ENCODE data around the gene SRPRB.
A peak's percentile ranks its signal among the peaks of the same experiment; 100 is the strongest.

SRPRB gene

DNA sequence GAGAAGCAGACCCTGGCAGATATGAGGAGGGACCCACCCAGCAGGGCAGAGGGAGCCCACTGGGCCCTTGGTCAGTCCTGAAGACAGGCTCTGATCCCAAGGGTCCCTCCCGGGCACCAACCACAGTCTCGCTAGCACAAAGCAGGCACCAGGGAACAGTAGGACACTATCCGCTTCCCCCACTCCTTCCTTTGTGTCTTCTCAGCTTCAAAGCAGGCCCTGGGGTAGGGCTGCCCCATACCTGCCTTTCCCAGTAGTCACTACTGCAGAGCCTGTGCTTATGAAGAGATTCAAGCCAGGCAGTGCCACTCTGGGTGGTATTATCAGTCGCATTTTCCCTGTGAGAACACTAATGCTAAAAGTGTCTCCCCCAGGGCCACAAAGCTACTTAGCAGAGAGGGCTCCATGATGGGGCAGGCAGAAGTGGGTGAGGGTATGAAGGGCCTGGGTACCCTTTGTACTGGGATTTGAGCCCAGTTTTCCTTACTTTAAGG, 32.7 kb downstream of the SRPRB start:
- Histone ChIP-seq H4K91ac (ENCODE audit: low read depth, low read length) (no peak overlapping the region), H3K9me3 (ENCODE audit: insufficient read depth, low read depth, low read length) (peaks cover 6% of the 10 kb centered on the region), H3K36me3 (ENCODE audit: control insufficient read depth in 1 of 2, insufficient read depth in 2 of 2, low read length in 2 of 2) (no peaks in the 10 kb centered on the region), H4K8ac (ENCODE audit: low read depth, low read length) (no peak overlapping the region), H3K14ac (ENCODE audit: low read length) (no peak overlapping the region), H3K27me3 (ENCODE audit: insufficient read depth, low read length) (no peaks in the 10 kb centered on the region), H3K18ac (ENCODE audit: low read length) (no peak overlapping the region), H2BK5ac (ENCODE audit: low read depth, low read length, poor library complexity) (no peak overlapping the region), H4K12ac (ENCODE audit: low read depth, low read length) (no peak overlapping the region), H3K4me3 (ENCODE audit: low read depth, low read length) (no peak overlapping the region), H3K4me2 (ENCODE audit: low read length) (no peak overlapping the region), H3K4ac (ENCODE audit: low read depth, low read length) (no peak overlapping the region), H2BK12ac (ENCODE audit: low read length) (no peak overlapping the region), H3K79me1 (ENCODE audit: low read length) (no peaks in the 10 kb centered on the region), H3K79me2 (ENCODE audit: control insufficient read depth, insufficient read depth, low read length, poor library complexity) (no peaks in the 10 kb centered on the region), H3K27ac (ENCODE audit: low read depth, low read length) (no peak overlapping the region), H2AFZ (ENCODE audit: insufficient read depth, low read length, poor library complexity) (no peak overlapping the region), H3K4me1 (ENCODE audit: control insufficient read depth in 1 of 2, insufficient read depth in 2 of 2, low read length in 2 of 2) (no peaks in the 10 kb centered on the region), H2BK120ac (ENCODE audit: insufficient read depth, low read length, poor library complexity) (no peak overlapping the region), H3K23ac (ENCODE audit: low read length) (no peak overlapping the region), H3K9ac (ENCODE audit: low read length) (no peak overlapping the region), H2AK5ac (ENCODE audit: low read length) (no peak overlapping the region)
- DNase-seq, result no peak
- no CpG with 5 or more reads among the region's 4 CpGs for WGBS (ENCODE audit: extremely low coverage, insufficient coverage, insufficient read length)

DNA sequence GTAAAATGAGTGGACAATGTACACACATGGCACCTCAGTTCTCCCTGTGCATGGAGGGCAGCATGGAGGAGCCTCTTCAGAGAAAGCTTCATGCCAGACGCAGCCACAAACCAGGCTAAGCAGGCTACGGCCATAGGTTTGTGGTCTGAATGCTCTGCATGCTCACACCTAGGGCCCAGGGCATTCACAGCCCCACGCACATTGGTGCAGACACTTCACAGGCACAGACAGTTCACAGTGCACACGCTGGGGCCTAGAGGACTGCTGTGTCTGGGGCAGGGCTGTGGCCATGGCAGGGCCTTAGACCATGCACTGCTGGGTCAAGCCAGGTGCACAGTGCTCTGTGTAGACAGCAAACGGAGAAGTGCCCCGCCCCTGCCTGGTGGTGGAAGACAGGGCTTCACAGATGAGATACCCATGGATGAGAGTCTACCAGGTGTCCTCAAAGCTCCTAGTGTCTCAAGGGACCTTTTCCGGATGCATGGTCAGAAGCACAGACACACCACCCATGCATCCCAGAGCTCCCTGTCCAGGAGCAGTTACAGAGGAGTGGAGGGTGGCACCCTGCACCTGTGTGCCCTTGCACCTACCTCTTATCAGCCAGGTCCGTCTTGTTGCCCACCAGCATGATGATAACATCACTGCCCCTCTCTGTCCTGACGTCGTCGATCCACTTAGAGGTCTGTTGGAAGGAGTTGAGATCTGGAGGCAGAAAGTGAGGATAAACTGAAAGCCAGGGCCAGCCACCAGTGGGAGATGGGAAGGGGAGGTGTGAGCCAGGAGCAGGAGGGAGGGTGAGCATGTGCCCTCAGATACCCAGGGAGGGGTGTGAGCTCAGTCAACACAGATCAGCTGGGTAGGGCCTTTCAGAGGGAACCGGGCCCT, 33.5 kb downstream of the SRPRB start:
- no CpG with 5 or more reads among the region's 12 CpGs for WGBS (ENCODE audit: extremely low coverage, insufficient coverage, insufficient read length)
- Histone ChIP-seq H3K4me1 (ENCODE audit: control insufficient read depth in 1 of 2, insufficient read depth in 2 of 2, low read length in 2 of 2) (no peaks in the 10 kb centered on the region), H3K79me1 (ENCODE audit: low read length) (no peaks in the 10 kb centered on the region), H3K18ac (ENCODE audit: low read length) (no peak overlapping the region), H3K9me3 (ENCODE audit: insufficient read depth, low read depth, low read length) (peaks cover 6% of the 10 kb centered on the region), H3K4ac (ENCODE audit: low read depth, low read length) (no peak overlapping the region), H3K14ac (ENCODE audit: low read length) (no peak overlapping the region), H3K27me3 (ENCODE audit: insufficient read depth, low read length) (no peaks in the 10 kb centered on the region), H4K8ac (ENCODE audit: low read depth, low read length) (no peak overlapping the region), H4K12ac (ENCODE audit: low read depth, low read length) (no peak overlapping the region), H3K23ac (ENCODE audit: low read length) (no peak overlapping the region), H4K91ac (ENCODE audit: low read depth, low read length) (no peak overlapping the region), H3K4me2 (ENCODE audit: low read length) (no peak overlapping the region), H2BK5ac (ENCODE audit: low read depth, low read length, poor library complexity) (no peak overlapping the region), H3K36me3 (ENCODE audit: control insufficient read depth in 1 of 2, insufficient read depth in 2 of 2, low read length in 2 of 2) (no peaks in the 10 kb centered on the region), H2AFZ (ENCODE audit: insufficient read depth, low read length, poor library complexity) (no peak overlapping the region), H3K4me3 (ENCODE audit: low read depth, low read length) (no peak overlapping the region), H2AK5ac (ENCODE audit: low read length) (no peak overlapping the region), H3K79me2 (ENCODE audit: control insufficient read depth, insufficient read depth, low read length, poor library complexity) (no peaks in the 10 kb centered on the region), H2BK120ac (ENCODE audit: insufficient read depth, low read length, poor library complexity) (no peak overlapping the region), H2BK12ac (ENCODE audit: low read length) (no peak overlapping the region), H3K9ac (ENCODE audit: low read length) (no peak overlapping the region), H3K27ac (ENCODE audit: low read depth, low read length) (no peak overlapping the region)
- DNase-seq, result no peak

DNA sequence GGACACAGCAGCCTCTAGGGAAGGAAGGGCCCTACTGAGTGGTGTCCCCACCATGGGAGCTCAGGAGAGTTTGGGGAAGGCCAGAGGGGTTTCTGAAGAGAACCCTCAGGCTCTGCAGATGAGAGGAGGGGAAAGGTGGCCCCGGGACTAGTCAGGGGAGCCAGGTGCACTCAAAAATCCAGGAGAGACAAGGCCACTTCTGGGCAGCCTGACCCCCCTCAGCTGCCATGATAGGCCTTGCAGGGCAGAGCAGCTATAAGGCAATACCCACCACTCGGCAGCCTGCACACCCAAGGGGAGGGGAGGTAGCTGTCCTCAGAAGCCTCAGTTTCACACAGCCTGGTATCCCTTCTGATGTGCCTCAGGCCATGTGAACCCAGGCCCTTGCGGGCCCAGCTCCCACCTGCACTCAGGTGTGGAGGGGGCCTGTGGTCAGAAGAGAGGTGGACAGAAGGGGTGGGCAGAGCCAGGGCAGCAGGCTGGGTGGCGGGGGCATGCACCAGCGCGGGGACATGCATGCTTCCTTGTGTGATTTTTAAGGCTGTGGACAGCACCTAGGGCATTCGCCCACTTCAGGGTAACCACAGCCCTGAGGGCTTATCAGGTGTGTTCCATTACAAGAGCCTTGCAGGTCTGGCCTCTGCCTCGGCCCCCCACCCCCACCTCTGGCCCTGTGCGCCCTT, 34.6 kb downstream of the SRPRB start:
- no peak overlapping the region for H4K91ac ChIP-seq (ENCODE audit: low read depth, low read length)
- H4K8ac ChIP-seq (ENCODE audit: low read depth, low read length), result no peak overlapping the region
- H3K36me3 ChIP-seq (ENCODE audit: control insufficient read depth in 1 of 2, insufficient read depth in 2 of 2, low read length in 2 of 2), result no peaks in the 10 kb centered on the region

DNA sequence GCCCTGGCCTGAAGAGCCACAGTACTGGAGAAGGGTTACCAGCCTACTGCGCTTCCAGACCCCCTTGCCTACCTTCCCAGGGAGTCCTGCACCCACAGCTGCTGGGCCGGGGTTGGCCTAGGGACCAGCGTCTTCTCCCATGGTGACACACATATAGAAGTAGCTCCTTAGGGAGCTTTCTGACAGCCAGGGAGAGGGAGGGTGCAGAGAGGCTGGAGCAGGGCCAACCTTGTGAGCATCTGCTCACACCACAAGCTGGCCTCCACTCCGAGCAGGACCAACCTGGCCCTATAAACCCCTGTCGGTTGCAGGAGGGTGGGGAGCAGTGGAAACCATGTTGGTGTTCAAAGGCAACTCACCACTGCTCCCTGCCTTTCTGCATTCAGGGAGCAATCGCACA, 35.2 kb downstream of the SRPRB start:
- WGBS (ENCODE audit: extremely low coverage, insufficient coverage, insufficient read length), result no CpG with 5 or more reads among the region's 6 CpGs
- no peak overlapping the region for H3K23ac ChIP-seq (ENCODE audit: low read length)

More for the DNA sequence above, 34.6 kb downstream of the SRPRB start:
- Histone ChIP-seq H3K18ac (ENCODE audit: low read length) (no peak overlapping the region), H4K12ac (ENCODE audit: low read depth, low read length) (no peak overlapping the region), H2BK12ac (ENCODE audit: low read length) (no peak overlapping the region), H3K4ac (ENCODE audit: low read depth, low read length) (no peak overlapping the region), H3K9me3 (ENCODE audit: insufficient read depth, low read depth, low read length) (peaks cover 6% of the 10 kb centered on the region), H3K27me3 (ENCODE audit: insufficient read depth, low read length) (no peaks in the 10 kb centered on the region), H3K9ac (ENCODE audit: low read length) (no peak overlapping the region), H3K14ac (ENCODE audit: low read length) (no peak overlapping the region), H2AFZ (ENCODE audit: insufficient read depth, low read length, poor library complexity) (no peak overlapping the region), H3K27ac (ENCODE audit: low read depth, low read length) (no peak overlapping the region), H3K4me3 (ENCODE audit: low read depth, low read length) (no peak overlapping the region), H3K4me2 (ENCODE audit: low read length) (no peak overlapping the region), H3K23ac (ENCODE audit: low read length) (no peak overlapping the region), H2BK5ac (ENCODE audit: low read depth, low read length, poor library complexity) (no peak overlapping the region), H3K4me1 (ENCODE audit: control insufficient read depth in 1 of 2, insufficient read depth in 2 of 2, low read length in 2 of 2) (no peaks in the 10 kb centered on the region), H2AK5ac (ENCODE audit: low read length) (no peak overlapping the region), H2BK120ac (ENCODE audit: insufficient read depth, low read length, poor library complexity) (no peak overlapping the region), H3K79me1 (ENCODE audit: low read length) (no peaks in the 10 kb centered on the region), H3K79me2 (ENCODE audit: control insufficient read depth, insufficient read depth, low read length, poor library complexity) (no peaks in the 10 kb centered on the region)
- no peak for DNase-seq
- WGBS (ENCODE audit: extremely low coverage, insufficient coverage, insufficient read length), result no CpG with 5 or more reads among the region's 9 CpGs

More for the DNA sequence above, 35.2 kb downstream of the SRPRB start:
- Histone ChIP-seq H3K79me2 (ENCODE audit: control insufficient read depth, insufficient read depth, low read length, poor library complexity) (no peaks in the 10 kb centered on the region), H3K14ac (ENCODE audit: low read length) (no peak overlapping the region), H2BK120ac (ENCODE audit: insufficient read depth, low read length, poor library complexity) (no peak overlapping the region), H2AFZ (ENCODE audit: insufficient read depth, low read length, poor library complexity) (no peak overlapping the region), H3K18ac (ENCODE audit: low read length) (no peak overlapping the region), H4K91ac (ENCODE audit: low read depth, low read length) (no peak overlapping the region), H3K4me3 (ENCODE audit: low read depth, low read length) (peak overlapping the region; percentile 26), H2BK12ac (ENCODE audit: low read length) (no peak overlapping the region), H3K9ac (ENCODE audit: low read length) (no peak overlapping the region), H3K27ac (ENCODE audit: low read depth, low read length) (no peak overlapping the region), H3K79me1 (ENCODE audit: low read length) (no peaks in the 10 kb centered on the region), H3K4me2 (ENCODE audit: low read length) (no peak overlapping the region), H3K4me1 (ENCODE audit: control insufficient read depth in 1 of 2, insufficient read depth in 2 of 2, low read length in 2 of 2) (no peaks in the 10 kb centered on the region), H3K4ac (ENCODE audit: low read depth, low read length) (no peak overlapping the region), H3K36me3 (ENCODE audit: control insufficient read depth in 1 of 2, insufficient read depth in 2 of 2, low read length in 2 of 2) (no peaks in the 10 kb centered on the region), H3K27me3 (ENCODE audit: insufficient read depth, low read length) (no peaks in the 10 kb centered on the region), H4K12ac (ENCODE audit: low read depth, low read length) (no peak overlapping the region), H3K9me3 (ENCODE audit: insufficient read depth, low read depth, low read length) (peaks cover 6% of the 10 kb centered on the region), H2BK5ac (ENCODE audit: low read depth, low read length, poor library complexity) (no peak overlapping the region), H2AK5ac (ENCODE audit: low read length) (no peak overlapping the region), H4K8ac (ENCODE audit: low read depth, low read length) (no peak overlapping the region)
- DNase-seq, result no peak
